Neural cell (in vitro differentiated cells): ENCODE measurements around the gene TTC8. TPM values are rescaled to one million over a fixed set of nuclear protein-coding genes. Genes with fewer than 3 reads are reported as not detected.

ENCODE experiments used
- H2AFZ ChIP-seq: fragments of 200-600, 300-800 bp; sonication (generic), shearing (Covaris generic); 2 replicates; pipeline ENCODE4 v1.6.0; 2014; ENCODE audit warnings: low read depth, mild to moderate bottlenecking, antibody characterized with exemption, low read length, moderate library complexity
- H3F3A ChIP-seq: fragments of 200-600 bp; shearing (Covaris generic); 2 replicates; pipeline ENCODE4 v1.6.1; 2016; ENCODE audit warnings: mild to moderate bottlenecking, moderate library complexity, mixed read lengths, antibody characterized with exemption, low read length; ENCODE audit not compliant: insufficient read depth, poor library complexity, severe bottlenecking
- H3K27ac ChIP-seq: fragments of 200-600, 300-800 bp; sonication (generic), shearing (Covaris generic); 2 replicates; pipeline ENCODE4 v1.5.1; 2014; ENCODE audit warnings: mild to moderate bottlenecking, low read length, moderate library complexity
- H3K27me3 ChIP-seq: fragments of 300-800, 200-600 bp; sonication (generic), shearing (Covaris generic); 2 replicates; pipeline ENCODE4 v1.6.0; 2014; ENCODE audit warnings: mild to moderate bottlenecking, low read depth, low read length, moderate library complexity; ENCODE audit not compliant: insufficient read depth
- H3K36me3 ChIP-seq: fragments of 300-800, 200-600 bp; sonication (generic), shearing (Covaris generic); 2 replicates; pipeline ENCODE4 v1.5.1; 2014; ENCODE audit warnings: mild to moderate bottlenecking, antibody characterized with exemption, low read length, moderate library complexity; ENCODE audit not compliant: insufficient read depth
- H3K4me2 ChIP-seq: fragments of 300-800, 200-600 bp; sonication (generic), shearing (Covaris generic); 2 replicates; pipeline ENCODE4 v1.6.0; 2014; ENCODE audit warnings: mild to moderate bottlenecking, low read length
- H3K4me3 ChIP-seq: fragments of 300-800, 200-600 bp; sonication (generic), shearing (Covaris generic); 2 replicates; pipeline ENCODE4 v1.5.1; 2014; ENCODE audit warnings: mild to moderate bottlenecking, low read length, moderate library complexity
- H3K79me2 ChIP-seq: fragments of 200-600 bp; shearing (Covaris generic); replicated peaks from 2 replicates; pipeline ENCODE4 v1.6.0; 2014; ENCODE audit warnings: mild to moderate bottlenecking, low read length, moderate library complexity; ENCODE audit not compliant: insufficient read depth
- H3K9ac ChIP-seq: fragments of 300-800, 200-600 bp; sonication (generic), shearing (Covaris generic); 2 replicates; pipeline ENCODE4 v1.6.1; 2016; ENCODE audit warnings: mild to moderate bottlenecking, low read length, mixed read lengths
- H3K9me2 ChIP-seq: fragments of 200-600 bp; shearing (Covaris generic); 2 replicates; pipeline ENCODE4 v1.6.1; 2016; ENCODE audit warnings: mild to moderate bottlenecking, low read length, mixed read lengths; ENCODE audit not compliant: insufficient read depth
- H3K9me3 ChIP-seq: fragments of 200-600, 300-800 bp; sonication (generic), shearing (Covaris generic); 2 replicates; pipeline ENCODE4 v1.6.1; 2016; ENCODE audit warnings: mild to moderate bottlenecking, mixed run types, low read length, moderate library complexity, mixed read lengths
- H4K20me1 ChIP-seq: fragments of 200-600 bp; shearing (Covaris generic); 2 replicates; pipeline ENCODE4 v1.6.1; 2016; ENCODE audit warnings: mild to moderate bottlenecking, mixed run types; ENCODE audit not compliant: insufficient read depth
- CTCF ChIP-seq: fragments of 450-650 bp; IDR thresholded peaks from 2 replicates; pipeline ENCODE4 v1.5.1; 2014; ENCODE audit warnings: antibody characterized with exemption, mild to moderate bottlenecking, moderate library complexity; ENCODE audit not compliant: poor library complexity, severe bottlenecking
- EP300 ChIP-seq: fragments of 450-650 bp; conservative IDR thresholded peaks from 2 replicates; pipeline ENCODE4 v1.6.1; 2014; ENCODE audit warnings: antibody characterized with exemption, mild to moderate bottlenecking, moderate library complexity; ENCODE audit not compliant: poor library complexity, severe bottlenecking
- EZH2 ChIP-seq: fragments of 200-600, 300-800 bp; shearing (Covaris generic), sonication (generic); IDR thresholded peaks from 2 replicates; pipeline ENCODE4 v1.6.1; 2014; ENCODE audit warnings: antibody characterized with exemption, low read length, borderline replicate concordance, mild to moderate bottlenecking; ENCODE audit not compliant: insufficient read depth, poor library complexity, severe bottlenecking
- MXI1 ChIP-seq: fragments of 450-650 bp; conservative IDR thresholded peaks from 2 replicates; pipeline ENCODE4 v1.6.1; 2014; ENCODE audit warnings: antibody characterized with exemption, mild to moderate bottlenecking; ENCODE audit not compliant: poor library complexity, severe bottlenecking
- POLR2AphosphoS5 ChIP-seq: IDR thresholded peaks from 2 replicates; pipeline ENCODE4 v1.6.1; 2012
- REST ChIP-seq: IDR thresholded peaks from 2 replicates; pipeline ENCODE4 v1.6.1; 2012; ENCODE audit warnings: borderline replicate concordance
- TAF1 ChIP-seq: IDR thresholded peaks from 2 replicates; pipeline ENCODE4 v1.6.1; 2012; ENCODE audit warnings: low read depth
- polyA plus RNA-seq: library from polyadenylated mRNA; depleted of rRNA; stranded (reverse); fragments of >200 nt; gene quantifications from 2 replicates; pipeline ENCODE4 v1.2.3, GENCODE V29; 2014

Gene TTC8
- polyA plus RNA-seq, 1 donor from 2014 or later, result 28.1 TPM

GRCh38 chr14:88842414-88842813 lies 18.0 kb downstream of the TTC8 start:
- TF ChIP-seq REST (no peak), POLR2AphosphoS5 (no peak), CTCF (no peak)
- Histone ChIP-seq H4K20me1 (no peaks in the 10 kb centered on the region), H3K4me2 (no peak overlapping the region), H3K9me3 (no peaks in the 10 kb centered on the region), H3K9ac (no peak overlapping the region), H3K4me3 (no peak overlapping the region), H3K79me2 (no peaks in the 10 kb centered on the region), H3K36me3 (no peaks in the 10 kb centered on the region), H3K27ac (no peak overlapping the region), H3F3A (peaks cover 6% of the 10 kb centered on the region), H2AFZ (no peak overlapping the region), H3K9me2 (no peaks in the 10 kb centered on the region), H3K27me3 (no peaks in the 10 kb centered on the region)

GRCh38 chr14:88844980-88845491 lies 20.6 kb downstream of the TTC8 start:
- TF ChIP-seq MXI1, result no peak
- TF ChIP-seq EZH2, result no peak
- TF ChIP-seq REST, result peak; percentile 90
- no peak for TF ChIP-seq TAF1
- peak; percentile 80 for TF ChIP-seq POLR2AphosphoS5
- peak; percentile 96 for TF ChIP-seq EP300
- no peak overlapping the region for H2AFZ ChIP-seq
- H3K27me3 ChIP-seq, result no peaks in the 10 kb centered on the region
- peak overlapping the region; percentile 32 for H3K4me2 ChIP-seq
- no peak overlapping the region for H3K9ac ChIP-seq
- H3K4me3 ChIP-seq, result peak overlapping the region; percentile 35
- no peaks in the 10 kb centered on the region for H4K20me1 ChIP-seq
- no peaks in the 10 kb centered on the region for H3K79me2 ChIP-seq
- H3K36me3 ChIP-seq, result no peaks in the 10 kb centered on the region
- no peaks in the 10 kb centered on the region for H3K9me3 ChIP-seq
- H3F3A ChIP-seq, result peaks cover 6% of the 10 kb centered on the region
- H3K9me2 ChIP-seq, result no peaks in the 10 kb centered on the region
- H3K27ac ChIP-seq, result peak overlapping the region; percentile 70
